Body of pancreas (tissue), 4 donors: ENCODE measurements around the gene KAT6B. TPM values are rescaled to one million over a fixed set of nuclear protein-coding genes. Genes with fewer than 3 reads are reported as not detected.

Experiments
- ATAC-seq: fragments of 150-250 bp; one replicate; pipeline ENCODE4 v1.9.1; 2016
- DNase-seq, 4 donors: peaks; one replicate each; pipeline ENCODE4 v3.0.0-alpha.2; 2019
- H3K27ac ChIP-seq, 4 donors: fragments of 200-600 bp; sonication (generic); 1 replicate in 3 of 4; 2 replicates in 1 of 4; pipeline versions ENCODE4 v1.5.1 to v1.6.1; 2016 to 2019; ENCODE audit warnings: mild to moderate bottlenecking in 1 of 4, mixed read lengths in 1 of 4, moderate library complexity in 1 of 4
- H3K27me3 ChIP-seq, 2 donors: fragments of 200-600 bp; sonication (generic); one replicate each; pipeline ENCODE4 v1.6.0; 2016; ENCODE audit warnings: mild to moderate bottlenecking in 1 of 2
- H3K36me3 ChIP-seq, 2 donors: fragments of 200-600 bp; sonication (generic); replicated peaks in 1 of 2; 2 replicates each; pipeline ENCODE4 v1.5.1; 2016; ENCODE audit warnings: low read depth in 2 of 2; ENCODE audit not compliant: insufficient read depth in 1 of 2
- H3K4me1 ChIP-seq: fragments of 200-600 bp; sonication (generic); one replicate; pipeline ENCODE4 v1.6.0; 2016
- H3K4me3 ChIP-seq, 2 donors: fragments of 200-600 bp; sonication (generic); 1 replicate in 1 of 2; 2 replicates in 1 of 2; pipeline ENCODE4 v1.5.1; 2016 to 2019
- H3K9me3 ChIP-seq, 3 donors: fragments of 200-600 bp; sonication (generic); 1 replicate in 2 of 3; 2 replicates in 1 of 3; pipeline ENCODE4 v1.5.1; 2016
- POLR2A ChIP-seq, 3 donors: fragments of 450-650 bp; IDR thresholded peaks; one replicate each; pipeline ENCODE4 v1.6.1; 2016; ENCODE audit warnings: antibody characterized with exemption in 3 of 3, mild to moderate bottlenecking in 2 of 3
- WGBS, 2 donors: methylation state at CpG; one replicate each; pipeline ENCODE4 v1.1.5; 2017; 5-methylcytosine and 5-hydroxymethylcytosine counted together
- intact Hi-C: fragments of 100-400 bp; cut with DNase I; formaldehyde crosslinking; loops from one replicate; pipeline ENCODE4 v1.15.1; 2023
- total RNA-seq, 2 donors: library from RNA; depleted of rRNA; stranded (reverse); fragments of >200 nt; gene quantifications; one replicate each; pipeline ENCODE4 v1.1.0, GENCODE V29; 2016
- TF ChIP-seq, protein P1 (sequence below), 7 experiments: fragments of 450-650 bp in 4 of 7; fragments of 200-600 bp in 3 of 7; sonication (generic) in 3 of 7; IDR thresholded peaks; one replicate each; pipeline ENCODE4 v1.5.1; 2016 to 2019; ENCODE audit warnings: antibody characterized with exemption in 7 of 7

Gene KAT6B
- total RNA-seq, 2 donors from 2014 or later: 39.9 to 45.9 TPM

DNA sequence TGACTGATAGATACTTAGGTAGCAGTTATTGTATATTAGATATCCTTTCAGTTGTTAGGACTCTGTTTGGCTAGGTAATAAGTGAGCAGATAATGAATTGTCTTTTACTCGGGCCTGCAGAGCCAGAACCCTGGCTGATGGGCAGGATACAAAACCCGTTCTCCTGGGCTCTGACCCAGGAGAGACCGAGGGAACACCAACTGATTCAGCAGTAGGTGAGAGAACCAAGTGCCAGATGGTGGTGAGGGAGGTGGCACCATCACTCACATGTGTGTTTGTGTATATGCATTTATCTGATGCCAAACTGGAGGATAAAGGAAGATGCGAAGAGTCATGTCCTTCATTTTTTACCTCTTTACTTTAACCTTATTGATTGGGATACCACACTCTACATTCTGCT lies 169.4 kb downstream of the KAT6B start:
- Histone ChIP-seq H3K4me3 (no peak overlapping the region), H3K27me3 (no peaks in the 10 kb centered on the region), H3K4me1 (peaks cover 12% of the 10 kb centered on the region), H3K9me3 (no peaks in the 10 kb centered on the region), H3K36me3 (no peaks in the 10 kb centered on the region), H3K27ac (no peak overlapping the region)
- no peak for DNase-seq
- no peak for ATAC-seq
- TF ChIP-seq, protein P1, sequence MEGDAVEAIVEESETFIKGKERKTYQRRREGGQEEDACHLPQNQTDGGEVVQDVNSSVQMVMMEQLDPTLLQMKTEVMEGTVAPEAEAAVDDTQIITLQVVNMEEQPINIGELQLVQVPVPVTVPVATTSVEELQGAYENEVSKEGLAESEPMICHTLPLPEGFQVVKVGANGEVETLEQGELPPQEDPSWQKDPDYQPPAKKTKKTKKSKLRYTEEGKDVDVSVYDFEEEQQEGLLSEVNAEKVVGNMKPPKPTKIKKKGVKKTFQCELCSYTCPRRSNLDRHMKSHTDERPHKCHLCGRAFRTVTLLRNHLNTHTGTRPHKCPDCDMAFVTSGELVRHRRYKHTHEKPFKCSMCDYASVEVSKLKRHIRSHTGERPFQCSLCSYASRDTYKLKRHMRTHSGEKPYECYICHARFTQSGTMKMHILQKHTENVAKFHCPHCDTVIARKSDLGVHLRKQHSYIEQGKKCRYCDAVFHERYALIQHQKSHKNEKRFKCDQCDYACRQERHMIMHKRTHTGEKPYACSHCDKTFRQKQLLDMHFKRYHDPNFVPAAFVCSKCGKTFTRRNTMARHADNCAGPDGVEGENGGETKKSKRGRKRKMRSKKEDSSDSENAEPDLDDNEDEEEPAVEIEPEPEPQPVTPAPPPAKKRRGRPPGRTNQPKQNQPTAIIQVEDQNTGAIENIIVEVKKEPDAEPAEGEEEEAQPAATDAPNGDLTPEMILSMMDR (IDR thresholded peaks at IDR 0.05): no peak
- no peak for TF ChIP-seq POLR2A (IDR thresholded peaks at IDR 0.05)
- WGBS, 2 donors: 66 to 72% methylated on average over 4 of the region's 4 CpGs
- intact Hi-C loops: no loop called here

DNA sequence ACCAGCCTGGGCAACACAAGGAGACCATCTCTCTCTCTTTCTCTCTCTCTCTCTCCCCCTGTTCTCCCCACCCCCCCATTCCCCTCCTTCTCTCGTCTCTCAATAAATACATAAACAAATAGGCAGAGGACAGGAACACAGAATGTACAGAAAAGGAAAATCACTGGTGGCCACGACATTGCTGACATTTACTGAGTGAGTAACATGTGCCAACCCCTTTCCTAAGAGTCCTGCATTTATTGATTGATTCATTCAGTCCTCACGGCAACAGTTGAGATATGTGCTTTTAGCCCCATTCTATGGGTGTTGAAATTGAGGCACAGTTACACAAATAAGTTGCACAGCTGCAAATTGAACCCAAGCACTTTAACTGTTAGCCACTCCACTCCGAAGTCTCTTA lies 170.8 kb downstream of the KAT6B start:
- DNase-seq (no peak), ATAC-seq (no peak)
- no peak overlapping the region for H3K4me3 ChIP-seq
- H3K27me3 ChIP-seq: no peaks in the 10 kb centered on the region
- no peaks in the 10 kb centered on the region for H3K9me3 ChIP-seq
- no peak overlapping the region for H3K27ac ChIP-seq
- no peaks in the 10 kb centered on the region for H3K36me3 ChIP-seq
- 66 to 71% methylated on average over 4 of the region's 4 CpGs for WGBS, 2 donors
- H3K4me1 ChIP-seq: peaks cover 12% of the 10 kb centered on the region
- TF ChIP-seq POLR2A (IDR thresholded peaks at IDR 0.05): no peak
- TF ChIP-seq, protein P1 (IDR thresholded peaks at IDR 0.05): no peak
- intact Hi-C loops: no loop called here

DNA sequence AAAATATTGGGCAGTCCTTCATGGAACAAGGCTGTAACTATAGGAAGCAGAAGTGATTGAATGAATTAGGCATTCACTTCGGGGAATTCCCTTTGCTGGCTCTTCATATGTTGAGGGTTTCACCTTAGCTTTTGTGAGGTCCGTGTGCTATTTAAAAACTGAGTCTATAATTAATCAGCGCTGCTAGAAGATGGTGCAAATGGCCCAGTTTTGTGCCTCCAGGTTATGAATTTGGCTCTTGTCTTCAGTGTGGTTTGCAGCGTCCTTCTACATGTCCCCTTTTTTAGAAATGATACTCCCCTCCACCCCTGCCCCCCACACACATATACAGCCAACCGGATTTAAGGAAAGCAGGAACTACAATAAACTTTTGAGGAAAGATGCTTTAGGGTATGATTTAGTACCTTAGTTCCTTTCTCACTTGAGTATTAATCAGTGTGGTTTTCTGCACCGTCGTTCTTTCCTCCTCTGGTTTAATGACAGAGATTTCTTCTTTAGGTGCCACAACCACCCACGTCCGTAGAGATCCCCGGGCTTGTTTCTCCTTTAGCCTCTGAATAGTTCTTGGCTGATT lies 174.4 kb downstream of the KAT6B start:
- Histone ChIP-seq H3K36me3 (no peaks in the 10 kb centered on the region), H3K27ac (no peak overlapping the region), H3K27me3 (no peaks in the 10 kb centered on the region), H3K9me3 (no peaks in the 10 kb centered on the region), H3K4me1 (no peaks in the 10 kb centered on the region), H3K4me3 (no peak overlapping the region)
- TF ChIP-seq, protein P1 (IDR thresholded peaks at IDR 0.05): no peak
- TF ChIP-seq POLR2A (IDR thresholded peaks at IDR 0.05): no peak
- intact Hi-C loops: no loop called here
- DNase-seq: no peak
- 80 to 93% methylated on average over 10 of the region's 10 CpGs for WGBS, 2 donors
- no peak for ATAC-seq

DNA sequence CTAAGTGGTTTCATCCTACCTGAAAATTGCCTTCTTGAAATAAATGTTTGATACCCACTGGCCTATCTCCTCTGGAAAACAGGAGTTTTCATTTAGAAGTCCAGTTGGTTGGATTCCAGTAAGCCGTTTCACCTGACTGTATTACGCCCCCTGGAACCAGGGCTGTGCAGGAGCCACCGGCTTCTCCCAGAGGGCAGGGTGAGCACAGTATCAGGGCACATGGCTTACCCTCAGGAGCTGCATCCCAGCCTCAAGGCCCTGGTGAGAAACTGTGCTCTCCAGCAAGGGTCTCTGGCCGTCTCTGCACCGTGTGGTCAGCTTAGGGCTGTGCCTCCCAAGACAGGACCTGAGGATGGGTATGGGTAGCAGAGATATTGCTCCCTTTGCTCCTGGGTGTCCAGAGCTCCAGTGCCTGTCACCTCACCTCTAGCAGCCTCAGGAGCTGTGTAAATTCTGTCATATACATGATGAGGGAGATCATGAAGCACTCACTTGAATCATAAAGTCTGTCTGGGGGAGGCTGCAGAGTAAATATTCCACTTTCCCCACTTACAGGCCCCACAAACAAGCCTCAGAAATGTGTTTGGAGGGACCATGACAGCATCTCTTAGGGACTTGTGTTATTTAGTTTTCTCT lies 175.4 kb downstream of the KAT6B start:
- WGBS, 2 donors: 79 to 85% methylated on average over 3 to 5 of the region's 5 CpGs
- ATAC-seq (no peak), DNase-seq (no peak)
- H3K9me3 ChIP-seq: no peaks in the 10 kb centered on the region
- H3K36me3 ChIP-seq: no peaks in the 10 kb centered on the region
- H3K27ac ChIP-seq: no peak overlapping the region
- no peaks in the 10 kb centered on the region for H3K27me3 ChIP-seq
- TF ChIP-seq, protein P1 (IDR thresholded peaks at IDR 0.05): no peak
- no peak for TF ChIP-seq POLR2A (IDR thresholded peaks at IDR 0.05)
- no peaks in the 10 kb centered on the region for H3K4me1 ChIP-seq
- intact Hi-C loops: no loop called here
- no peak overlapping the region for H3K4me3 ChIP-seq

DNA sequence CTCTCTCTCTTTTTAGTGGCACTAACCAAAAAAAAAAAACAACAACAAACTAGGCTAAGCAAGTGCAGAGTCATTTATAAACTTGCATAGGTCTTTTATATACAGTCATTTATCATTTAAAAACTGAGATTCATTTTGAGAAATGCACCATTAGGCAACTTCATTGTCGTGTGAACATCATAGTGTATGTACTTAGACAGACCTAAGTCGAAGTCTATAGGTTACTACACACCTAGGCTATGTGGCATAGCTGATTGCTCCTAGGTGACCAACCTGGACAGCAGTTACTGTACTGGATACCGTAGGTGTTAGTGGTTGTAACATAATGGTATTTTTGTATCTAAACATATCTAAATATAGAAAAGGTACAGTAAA lies 175.9 kb downstream of the KAT6B start:
- DNase-seq: no peak
- no peak overlapping the region for H3K4me3 ChIP-seq
- no peaks in the 10 kb centered on the region for H3K9me3 ChIP-seq
- no peaks in the 10 kb centered on the region for H3K36me3 ChIP-seq
- H3K27ac ChIP-seq: no peak overlapping the region
- 91 to 96% methylated on average over 3 of the region's 3 CpGs for WGBS, 2 donors
- no peaks in the 10 kb centered on the region for H3K27me3 ChIP-seq
- ATAC-seq: no peak
- intact Hi-C loops: no loop called here
- no peaks in the 10 kb centered on the region for H3K4me1 ChIP-seq
- TF ChIP-seq POLR2A (IDR thresholded peaks at IDR 0.05): no peak
- TF ChIP-seq, protein P1 (IDR thresholded peaks at IDR 0.05): no peak
